Measurements from ENCODE around the gene GLMP. TPM values are rescaled to one million over a fixed set of nuclear protein-coding genes. Genes with fewer than 3 reads are reported as not detected.

The GLMP gene
- total RNA-seq, 1 experiment from 2014 or later, result 60.3 TPM

GRCh38 chr1:156284757-156285156, 10.7 kb downstream of the GLMP start:
- ChIA-PET POLR2A (no interaction called here), CTCF (no interaction called here)
- Mint-ChIP-seq H3K4me1 (peaks cover 24% of the 10 kb centered on the region), H3K9me3 (no peaks in the 10 kb centered on the region), H3K36me3 (no peaks in the 10 kb centered on the region), H3K4me3 (peak overlapping the region; percentile 97; the same call in 1 of the 2 replicates), H3K27me3 (ENCODE audit: low read depth) (no peaks in the 10 kb centered on the region), H3K27ac (no peak overlapping the region)
- no peak for ATAC-seq
- DNase-seq (ENCODE audit: low spot score), result no peak
- TF ChIP-seq ZNF281 (CRISPR knock-in tag; IDR thresholded peaks at IDR 0.05) (no peak), E2F5 (CRISPR knock-in tag; IDR thresholded peaks at IDR 0.05) (no peak), TEAD4 (CRISPR knock-in tag; IDR thresholded peaks at IDR 0.05) (no peak), PREB (CRISPR knock-in tag; IDR thresholded peaks at IDR 0.05; ENCODE audit: borderline replicate concordance) (no peak), RORB (CRISPR knock-in tag; IDR thresholded peaks at IDR 0.05) (no peak), ZSCAN18 (CRISPR knock-in tag; IDR thresholded peaks at IDR 0.05) (no peak), FOXJ3 (CRISPR knock-in tag; IDR thresholded peaks at IDR 0.05; ENCODE audit: borderline replicate concordance) (no peak), ATF2 (CRISPR knock-in tag; IDR thresholded peaks at IDR 0.05; ENCODE audit: borderline replicate concordance, low read depth) (no peak), CBFB (CRISPR knock-in tag; IDR thresholded peaks at IDR 0.05; ENCODE audit: low read depth) (no peak), ZNF219 (CRISPR knock-in tag; IDR thresholded peaks at IDR 0.05; ENCODE audit: borderline replicate concordance) (no peak), ETV6 (CRISPR knock-in tag; IDR thresholded peaks at IDR 0.05) (no peak)
- TF ChIP-seq, protein P1, sequence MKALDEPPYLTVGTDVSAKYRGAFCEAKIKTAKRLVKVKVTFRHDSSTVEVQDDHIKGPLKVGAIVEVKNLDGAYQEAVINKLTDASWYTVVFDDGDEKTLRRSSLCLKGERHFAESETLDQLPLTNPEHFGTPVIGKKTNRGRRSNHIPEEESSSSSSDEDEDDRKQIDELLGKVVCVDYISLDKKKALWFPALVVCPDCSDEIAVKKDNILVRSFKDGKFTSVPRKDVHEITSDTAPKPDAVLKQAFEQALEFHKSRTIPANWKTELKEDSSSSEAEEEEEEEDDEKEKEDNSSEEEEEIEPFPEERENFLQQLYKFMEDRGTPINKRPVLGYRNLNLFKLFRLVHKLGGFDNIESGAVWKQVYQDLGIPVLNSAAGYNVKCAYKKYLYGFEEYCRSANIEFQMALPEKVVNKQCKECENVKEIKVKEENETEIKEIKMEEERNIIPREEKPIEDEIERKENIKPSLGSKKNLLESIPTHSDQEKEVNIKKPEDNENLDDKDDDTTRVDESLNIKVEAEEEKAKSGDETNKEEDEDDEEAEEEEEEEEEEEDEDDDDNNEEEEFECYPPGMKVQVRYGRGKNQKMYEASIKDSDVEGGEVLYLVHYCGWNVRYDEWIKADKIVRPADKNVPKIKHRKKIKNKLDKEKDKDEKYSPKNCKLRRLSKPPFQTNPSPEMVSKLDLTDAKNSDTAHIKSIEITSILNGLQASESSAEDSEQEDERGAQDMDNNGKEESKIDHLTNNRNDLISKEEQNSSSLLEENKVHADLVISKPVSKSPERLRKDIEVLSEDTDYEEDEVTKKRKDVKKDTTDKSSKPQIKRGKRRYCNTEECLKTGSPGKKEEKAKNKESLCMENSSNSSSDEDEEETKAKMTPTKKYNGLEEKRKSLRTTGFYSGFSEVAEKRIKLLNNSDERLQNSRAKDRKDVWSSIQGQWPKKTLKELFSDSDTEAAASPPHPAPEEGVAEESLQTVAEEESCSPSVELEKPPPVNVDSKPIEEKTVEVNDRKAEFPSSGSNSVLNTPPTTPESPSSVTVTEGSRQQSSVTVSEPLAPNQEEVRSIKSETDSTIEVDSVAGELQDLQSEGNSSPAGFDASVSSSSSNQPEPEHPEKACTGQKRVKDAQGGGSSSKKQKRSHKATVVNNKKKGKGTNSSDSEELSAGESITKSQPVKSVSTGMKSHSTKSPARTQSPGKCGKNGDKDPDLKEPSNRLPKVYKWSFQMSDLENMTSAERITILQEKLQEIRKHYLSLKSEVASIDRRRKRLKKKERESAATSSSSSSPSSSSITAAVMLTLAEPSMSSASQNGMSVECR (CRISPR knock-in tag; IDR thresholded peaks at IDR 0.05; ENCODE audit: borderline replicate concordance), result no peak
- TF ChIP-seq, protein P2, sequence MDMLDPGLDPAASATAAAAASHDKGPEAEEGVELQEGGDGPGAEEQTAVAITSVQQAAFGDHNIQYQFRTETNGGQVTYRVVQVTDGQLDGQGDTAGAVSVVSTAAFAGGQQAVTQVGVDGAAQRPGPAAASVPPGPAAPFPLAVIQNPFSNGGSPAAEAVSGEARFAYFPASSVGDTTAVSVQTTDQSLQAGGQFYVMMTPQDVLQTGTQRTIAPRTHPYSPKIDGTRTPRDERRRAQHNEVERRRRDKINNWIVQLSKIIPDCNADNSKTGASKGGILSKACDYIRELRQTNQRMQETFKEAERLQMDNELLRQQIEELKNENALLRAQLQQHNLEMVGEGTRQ (CRISPR knock-in tag; IDR thresholded peaks at IDR 0.05), result no peak
- TF ChIP-seq, protein P3, sequence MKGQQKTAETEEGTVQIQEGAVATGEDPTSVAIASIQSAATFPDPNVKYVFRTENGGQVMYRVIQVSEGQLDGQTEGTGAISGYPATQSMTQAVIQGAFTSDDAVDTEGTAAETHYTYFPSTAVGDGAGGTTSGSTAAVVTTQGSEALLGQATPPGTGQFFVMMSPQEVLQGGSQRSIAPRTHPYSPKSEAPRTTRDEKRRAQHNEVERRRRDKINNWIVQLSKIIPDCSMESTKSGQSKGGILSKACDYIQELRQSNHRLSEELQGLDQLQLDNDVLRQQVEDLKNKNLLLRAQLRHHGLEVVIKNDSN (CRISPR knock-in tag; IDR thresholded peaks at IDR 0.05), result no peak
